Fibroblast of lung (primary cell): ENCODE results near the gene MLPH. TPM values are rescaled to one million over a fixed set of nuclear protein-coding genes. Genes with fewer than 3 reads are reported as not detected.

Experiments
- DNase-seq, 2 donors: peaks; one replicate each; pipeline versions ENCODE4 v3.0.0 to v3.0.0-alpha.2; 2010; ENCODE audit warnings: low read depth in 2 of 2
- H2AFZ ChIP-seq: 2 replicates; pipeline ENCODE4 v1.5.1; 2012; ENCODE audit warnings: low read length, control low read depth, inconsistent platforms
- H3K27ac ChIP-seq: 2 replicates; pipeline ENCODE4 v1.5.1; 2011; ENCODE audit warnings: low read length, control low read depth; ENCODE audit not compliant: insufficient read depth
- H3K27me3 ChIP-seq: 2 replicates; pipeline ENCODE4 v1.5.1; 2011; ENCODE audit warnings: mild to moderate bottlenecking, low read length; ENCODE audit not compliant: control insufficient read depth, insufficient read depth
- H3K36me3 ChIP-seq: 2 replicates; pipeline ENCODE4 v1.5.1; 2011; ENCODE audit warnings: low read length; ENCODE audit not compliant: control insufficient read depth, insufficient read depth
- H3K4me1 ChIP-seq: 2 replicates; pipeline ENCODE4 v1.5.1; 2011; ENCODE audit warnings: low read length; ENCODE audit not compliant: control insufficient read depth, insufficient read depth; ENCODE audit errors: extremely low read depth
- H3K4me2 ChIP-seq: 2 replicates; pipeline ENCODE4 v1.5.1; 2011; ENCODE audit warnings: low read length, control low read depth; ENCODE audit not compliant: insufficient read depth; ENCODE audit errors: extremely low read depth
- H3K4me3 ChIP-seq, 4 experiments: fragments of 200-600 bp in 1 of 4; sonication (generic) in 1 of 4; replicated peaks in 1 of 4; 2 replicates each; pipeline ENCODE4 v1.5.1; 2011 to 2016; ENCODE audit warnings: low read length in 4 of 4, low read depth in 3 of 4, mild to moderate bottlenecking in 3 of 4, control low read depth in 2 of 4, inconsistent platforms in 1 of 4, mixed read lengths in 1 of 4; ENCODE audit not compliant: insufficient read depth in 1 of 4; ENCODE audit errors: control extremely low read depth in 1 of 4
- H3K79me2 ChIP-seq: 2 replicates; pipeline ENCODE4 v1.5.1; 2012; ENCODE audit warnings: mild to moderate bottlenecking, low read length, inconsistent platforms; ENCODE audit not compliant: control insufficient read depth, insufficient read depth
- H3K9ac ChIP-seq: 2 replicates; pipeline ENCODE4 v1.5.1; 2011; ENCODE audit warnings: mild to moderate bottlenecking, low read length, control low read depth; ENCODE audit not compliant: insufficient read depth
- H3K9me3 ChIP-seq: 2 replicates; pipeline ENCODE4 v1.5.1; 2012; ENCODE audit warnings: low read depth, low read length; ENCODE audit not compliant: control insufficient read depth, insufficient read depth
- H4K20me1 ChIP-seq: 2 replicates; pipeline ENCODE4 v1.5.1; 2011; ENCODE audit warnings: low read length; ENCODE audit not compliant: control insufficient read depth, insufficient read depth; ENCODE audit errors: extremely low read depth
- EZH2 ChIP-seq: IDR thresholded peaks from 2 replicates; pipeline ENCODE4 v1.5.1; 2012; ENCODE audit warnings: low read length, control low read depth, mild to moderate bottlenecking; ENCODE audit errors: missing control alignments
- polyA plus RNA-seq, 2 donors: library from polyadenylated mRNA; depleted of rRNA in 1 of 2; stranded (reverse) in 1 of 2; unstranded in 1 of 2; fragments of >200 nt; gene quantifications; 2 replicates each; pipeline ENCODE4 v1.2.1, GENCODE V29; 2011 to 2012; ENCODE audit warnings: missing spikeins in 1 of 2
- total RNA-seq: library from RNA; depleted of rRNA; stranded (reverse); fragments of >200 nt; gene quantifications from 2 replicates; pipeline ENCODE4 v1.2.1, GENCODE V29; 2014
- TF ChIP-seq, protein P1 (sequence below), 2 donors: IDR thresholded peaks in 1 of 2; conservative IDR thresholded peaks in 1 of 2; 1 replicate in 1 of 2; 2 replicates in 1 of 2; pipeline ENCODE4 v1.5.1; 2011 to 2012; ENCODE audit warnings: low read length in 2 of 2, control low read depth in 1 of 2, inconsistent platforms in 1 of 2, low read depth in 1 of 2, mild to moderate bottlenecking in 1 of 2

Gene MLPH
- total and polyA plus RNA-seq, 2 donors (not counting 1 experiment from before 2014, with no cell fraction given): 3.1 to 10.7 TPM

DNA sequence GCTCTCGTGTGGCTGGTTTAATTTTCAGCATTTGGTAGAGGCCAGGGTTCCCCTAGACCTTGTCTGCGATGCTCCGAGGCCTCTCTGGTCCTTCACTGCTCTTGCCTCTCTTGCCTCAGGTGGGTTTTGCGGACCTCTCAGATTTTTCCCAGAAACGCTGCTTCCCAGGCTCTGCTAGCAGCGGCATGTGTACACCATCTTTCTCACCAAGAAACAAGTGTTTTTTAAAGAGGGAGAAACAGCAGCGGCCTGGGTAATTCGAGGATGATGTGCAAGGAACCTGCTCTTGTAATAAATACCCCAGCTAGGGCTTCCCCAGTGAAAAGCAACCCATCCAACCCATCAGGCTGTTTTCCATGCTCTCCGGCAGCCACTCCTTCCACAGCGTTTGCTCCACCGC lies 39.6 kb upstream of the MLPH start:
- Histone ChIP-seq H3K9ac (no peak overlapping the region), H4K20me1 (no peaks in the 10 kb centered on the region), H3K27me3 (no peaks in the 10 kb centered on the region), H3K27ac (no peak overlapping the region), H3K4me1 (peaks cover 18% of the 10 kb centered on the region), H3K9me3 (no peaks in the 10 kb centered on the region), H2AFZ (no peak overlapping the region), H3K36me3 (no peaks in the 10 kb centered on the region), H3K4me2 (no peak overlapping the region), H3K79me2 (no peaks in the 10 kb centered on the region), H3K4me3 (no peak overlapping the region)
- TF ChIP-seq, protein P1, sequence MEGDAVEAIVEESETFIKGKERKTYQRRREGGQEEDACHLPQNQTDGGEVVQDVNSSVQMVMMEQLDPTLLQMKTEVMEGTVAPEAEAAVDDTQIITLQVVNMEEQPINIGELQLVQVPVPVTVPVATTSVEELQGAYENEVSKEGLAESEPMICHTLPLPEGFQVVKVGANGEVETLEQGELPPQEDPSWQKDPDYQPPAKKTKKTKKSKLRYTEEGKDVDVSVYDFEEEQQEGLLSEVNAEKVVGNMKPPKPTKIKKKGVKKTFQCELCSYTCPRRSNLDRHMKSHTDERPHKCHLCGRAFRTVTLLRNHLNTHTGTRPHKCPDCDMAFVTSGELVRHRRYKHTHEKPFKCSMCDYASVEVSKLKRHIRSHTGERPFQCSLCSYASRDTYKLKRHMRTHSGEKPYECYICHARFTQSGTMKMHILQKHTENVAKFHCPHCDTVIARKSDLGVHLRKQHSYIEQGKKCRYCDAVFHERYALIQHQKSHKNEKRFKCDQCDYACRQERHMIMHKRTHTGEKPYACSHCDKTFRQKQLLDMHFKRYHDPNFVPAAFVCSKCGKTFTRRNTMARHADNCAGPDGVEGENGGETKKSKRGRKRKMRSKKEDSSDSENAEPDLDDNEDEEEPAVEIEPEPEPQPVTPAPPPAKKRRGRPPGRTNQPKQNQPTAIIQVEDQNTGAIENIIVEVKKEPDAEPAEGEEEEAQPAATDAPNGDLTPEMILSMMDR (conservative IDR thresholded peaks at IDR 0.05 in 1 of 2, IDR thresholded peaks at IDR 0.05 in 1 of 2; ENCODE audit: low read depth in 1 of 2, low read length in 2 of 2): no peak
- no peak for TF ChIP-seq EZH2
- no peak for DNase-seq

GRCh38 chr2:237448171-237448570 lies 38.9 kb upstream of the MLPH start:
- H3K9ac ChIP-seq: no peak overlapping the region
- H3K4me2 ChIP-seq: no peak overlapping the region
- H2AFZ ChIP-seq: no peak overlapping the region
- no peak for TF ChIP-seq EZH2
- TF ChIP-seq, protein P1 (conservative IDR thresholded peaks at IDR 0.05 in 1 of 2, IDR thresholded peaks at IDR 0.05 in 1 of 2; ENCODE audit: low read depth in 1 of 2, low read length in 2 of 2): no peak
- no peak overlapping the region for H3K27ac ChIP-seq
- H3K9me3 ChIP-seq: no peaks in the 10 kb centered on the region
- no peaks in the 10 kb centered on the region for H3K36me3 ChIP-seq
- no peaks in the 10 kb centered on the region for H3K27me3 ChIP-seq
- H3K4me1 ChIP-seq: peaks cover 23% of the 10 kb centered on the region
- no peaks in the 10 kb centered on the region for H4K20me1 ChIP-seq
- DNase-seq: no peak
- no peaks in the 10 kb centered on the region for H3K79me2 ChIP-seq
- no peak overlapping the region for H3K4me3 ChIP-seq

DNA sequence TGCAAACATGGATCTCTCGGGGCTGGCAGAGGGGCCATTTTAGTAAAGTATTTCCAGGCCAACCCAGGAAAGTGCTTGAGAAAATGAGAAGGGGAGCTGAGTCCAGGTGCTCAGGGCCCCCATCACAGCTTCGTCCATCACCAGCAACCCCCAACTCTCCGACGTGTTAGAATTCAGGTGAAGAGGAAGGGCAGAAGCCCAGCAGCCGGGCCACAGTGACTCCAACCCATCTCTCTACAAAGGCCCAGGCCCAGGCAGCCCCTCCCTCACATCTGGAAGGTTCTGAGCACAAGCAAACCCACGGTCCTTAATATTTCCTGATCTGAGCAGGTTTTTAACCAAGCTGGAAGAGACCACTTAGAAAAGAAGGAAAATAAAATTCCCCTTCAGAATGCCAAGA lies 38.4 kb upstream of the MLPH start:
- Histone ChIP-seq H3K9me3 (no peaks in the 10 kb centered on the region), H3K79me2 (no peaks in the 10 kb centered on the region), H3K27me3 (no peaks in the 10 kb centered on the region), H2AFZ (no peak overlapping the region), H4K20me1 (no peaks in the 10 kb centered on the region), H3K4me2 (no peak overlapping the region), H3K27ac (no peak overlapping the region), H3K36me3 (no peaks in the 10 kb centered on the region), H3K9ac (no peak overlapping the region), H3K4me1 (peaks cover 23% of the 10 kb centered on the region), H3K4me3 (no peak overlapping the region)
- no peak for DNase-seq
- TF ChIP-seq, protein P1 (conservative IDR thresholded peaks at IDR 0.05 in 1 of 2, IDR thresholded peaks at IDR 0.05 in 1 of 2; ENCODE audit: low read depth in 1 of 2, low read length in 2 of 2): no peak
- no peak for TF ChIP-seq EZH2
